Stimulated activated naive CD4-positive, alpha-beta T cell treated with Interleukin-2 at 50 U/mL for 16 hours (primary cell): ENCODE data around the gene XRN1.
"Not testable (repeated sequence)": the region's sequence is repeated elsewhere in the genome, so short reads cannot be mapped to it uniquely, and the experiment has no call there.

Experiments
- DNase-seq: peaks from one replicate; lab custom pipeline; 2025; lab: John Stamatoyannopoulos, UW

XRN1 gene, protein sequence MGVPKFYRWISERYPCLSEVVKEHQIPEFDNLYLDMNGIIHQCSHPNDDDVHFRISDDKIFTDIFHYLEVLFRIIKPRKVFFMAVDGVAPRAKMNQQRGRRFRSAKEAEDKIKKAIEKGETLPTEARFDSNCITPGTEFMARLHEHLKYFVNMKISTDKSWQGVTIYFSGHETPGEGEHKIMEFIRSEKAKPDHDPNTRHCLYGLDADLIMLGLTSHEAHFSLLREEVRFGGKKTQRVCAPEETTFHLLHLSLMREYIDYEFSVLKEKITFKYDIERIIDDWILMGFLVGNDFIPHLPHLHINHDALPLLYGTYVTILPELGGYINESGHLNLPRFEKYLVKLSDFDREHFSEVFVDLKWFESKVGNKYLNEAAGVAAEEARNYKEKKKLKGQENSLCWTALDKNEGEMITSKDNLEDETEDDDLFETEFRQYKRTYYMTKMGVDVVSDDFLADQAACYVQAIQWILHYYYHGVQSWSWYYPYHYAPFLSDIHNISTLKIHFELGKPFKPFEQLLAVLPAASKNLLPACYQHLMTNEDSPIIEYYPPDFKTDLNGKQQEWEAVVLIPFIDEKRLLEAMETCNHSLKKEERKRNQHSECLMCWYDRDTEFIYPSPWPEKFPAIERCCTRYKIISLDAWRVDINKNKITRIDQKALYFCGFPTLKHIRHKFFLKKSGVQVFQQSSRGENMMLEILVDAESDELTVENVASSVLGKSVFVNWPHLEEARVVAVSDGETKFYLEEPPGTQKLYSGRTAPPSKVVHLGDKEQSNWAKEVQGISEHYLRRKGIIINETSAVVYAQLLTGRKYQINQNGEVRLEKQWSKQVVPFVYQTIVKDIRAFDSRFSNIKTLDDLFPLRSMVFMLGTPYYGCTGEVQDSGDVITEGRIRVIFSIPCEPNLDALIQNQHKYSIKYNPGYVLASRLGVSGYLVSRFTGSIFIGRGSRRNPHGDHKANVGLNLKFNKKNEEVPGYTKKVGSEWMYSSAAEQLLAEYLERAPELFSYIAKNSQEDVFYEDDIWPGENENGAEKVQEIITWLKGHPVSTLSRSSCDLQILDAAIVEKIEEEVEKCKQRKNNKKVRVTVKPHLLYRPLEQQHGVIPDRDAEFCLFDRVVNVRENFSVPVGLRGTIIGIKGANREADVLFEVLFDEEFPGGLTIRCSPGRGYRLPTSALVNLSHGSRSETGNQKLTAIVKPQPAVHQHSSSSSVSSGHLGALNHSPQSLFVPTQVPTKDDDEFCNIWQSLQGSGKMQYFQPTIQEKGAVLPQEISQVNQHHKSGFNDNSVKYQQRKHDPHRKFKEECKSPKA (N-terminal part only)

DNA sequence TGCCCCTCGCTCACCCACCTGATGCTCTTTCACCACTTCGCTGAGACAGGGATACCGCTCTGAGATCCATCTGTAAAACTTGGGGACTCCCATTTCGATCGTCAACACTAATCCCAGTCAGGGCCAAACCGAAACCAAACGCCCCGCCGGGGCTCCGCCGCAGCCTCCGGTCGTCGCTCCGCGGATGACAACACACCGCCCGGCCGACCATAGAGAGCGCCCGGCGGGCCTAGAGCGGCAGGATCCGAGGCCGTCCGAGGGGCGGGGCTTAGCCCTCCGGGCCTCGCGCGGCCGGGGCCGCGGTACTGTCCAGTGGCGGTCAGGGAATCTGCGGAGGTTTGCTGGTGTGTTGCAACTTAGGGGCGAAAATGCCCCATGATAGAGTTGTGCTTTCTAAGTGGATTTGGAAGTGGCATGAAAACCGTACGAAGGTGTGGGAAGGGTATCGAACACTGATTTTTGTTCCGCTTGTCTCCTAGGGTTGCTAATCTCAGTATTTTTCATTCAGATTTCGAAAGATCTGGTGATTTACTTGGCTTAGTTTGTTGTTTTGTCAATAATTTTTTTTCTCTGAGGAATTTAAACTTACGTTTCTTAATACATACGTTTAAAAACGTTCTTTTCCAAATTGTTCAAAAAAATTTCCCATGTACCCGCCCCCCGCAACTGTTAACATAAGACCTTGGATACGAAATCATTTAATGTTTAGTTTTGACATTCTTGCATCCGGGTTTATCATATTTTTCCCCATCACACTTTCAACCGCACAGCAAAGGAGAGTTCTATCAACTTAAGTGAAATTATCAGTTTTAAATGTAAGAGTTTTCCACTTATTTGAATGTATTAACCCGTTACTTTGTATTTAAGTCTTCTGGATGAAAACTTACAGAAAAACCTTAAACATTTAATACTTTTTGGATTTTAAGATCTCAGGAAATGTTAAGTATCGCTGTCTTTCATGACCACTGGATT, at the start of gene XRN1:
XRN1 (minus strand) TSS at position 186 of the 972 bp plus-strand sequence; CDS start at position 93, 93 bp downstream.
- DNase-seq: peak; percentile 94

- DNase-seq: no peak
Measured at GRCh38 chr3:142495103-142495502, 47.3 kb upstream of the XRN1 start.

DNA sequence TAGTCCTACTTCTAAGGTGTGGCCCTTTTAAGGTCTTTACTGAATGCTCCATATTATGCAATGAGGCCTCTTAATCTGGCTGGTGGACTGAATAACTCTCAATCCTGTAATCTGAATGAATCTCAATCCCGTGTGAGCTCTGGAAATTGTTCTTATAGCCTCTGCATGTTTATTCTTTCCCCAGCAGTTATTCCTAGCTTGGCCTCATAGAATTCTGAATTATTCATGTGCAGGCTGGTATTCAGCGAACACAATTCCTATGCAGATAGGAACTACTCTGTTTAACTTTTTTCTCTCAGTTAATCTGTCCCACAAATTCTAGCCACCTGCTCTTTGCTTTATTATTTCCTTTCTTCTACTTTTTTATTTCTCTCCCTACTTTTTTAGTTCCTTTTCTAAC, 44.3 kb upstream of the XRN1 start:
- DNase-seq: no peak

DNA sequence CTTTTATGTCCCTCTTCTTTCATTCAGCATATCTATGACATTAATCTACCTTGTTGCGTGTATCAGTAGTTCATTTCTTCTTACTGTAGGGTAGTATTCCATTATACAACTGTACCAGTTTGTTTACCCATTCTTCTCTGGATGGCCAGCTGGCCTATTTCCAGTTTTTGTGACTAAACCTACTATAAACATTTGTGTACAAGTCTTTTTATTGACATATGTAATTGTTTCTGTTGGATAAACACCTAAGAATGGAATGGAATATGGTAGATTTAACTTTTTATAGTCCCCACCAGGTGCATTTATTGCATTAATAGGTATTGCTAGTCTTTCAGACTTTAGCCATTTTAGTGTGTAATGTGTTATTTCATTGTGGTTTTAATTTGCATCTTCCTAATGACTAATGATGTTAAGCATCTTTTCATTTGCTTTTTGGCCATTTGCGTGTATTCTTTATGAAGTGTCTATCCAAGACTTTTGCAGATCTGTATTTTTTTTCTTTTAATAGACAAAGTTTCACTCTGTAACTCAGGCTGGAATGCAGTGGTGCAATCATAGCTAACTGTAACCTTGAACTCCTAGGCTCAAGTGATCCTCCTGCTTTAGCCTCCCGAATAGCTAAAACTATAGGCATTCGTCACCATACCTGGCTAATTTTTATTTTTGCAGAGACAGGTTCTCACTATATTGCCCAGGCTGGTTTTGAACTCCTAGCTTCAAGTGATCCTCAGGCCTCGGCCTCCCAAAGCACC, 41.9 kb upstream of the XRN1 start:
- no peak for DNase-seq

DNA sequence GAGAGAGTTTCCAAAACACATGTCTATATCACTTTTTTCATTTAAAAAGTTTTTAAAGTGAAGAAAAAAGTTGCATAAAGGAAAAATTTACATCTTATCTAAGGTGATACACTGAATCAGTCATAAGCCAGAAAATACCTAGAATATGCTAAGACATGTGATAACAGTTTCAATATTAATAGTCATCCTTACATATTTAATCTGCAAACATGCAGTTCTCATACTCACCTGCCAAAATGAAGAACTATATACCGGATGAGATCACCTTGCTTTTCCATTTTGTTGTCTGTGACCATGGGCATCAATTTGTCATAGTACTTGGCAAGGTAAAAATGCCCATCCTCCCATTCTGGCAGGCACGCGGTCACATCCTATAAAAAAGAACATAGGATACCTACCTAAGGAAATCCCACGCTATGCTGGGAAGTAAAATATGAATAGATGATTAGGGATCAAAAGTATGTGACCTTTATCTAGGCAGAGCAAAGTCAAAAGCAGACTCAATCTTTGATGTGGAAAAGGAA, 37.1 kb upstream of the XRN1 start:
- DNase-seq: no peak

- DNase-seq: no peak
Measured at GRCh38 chr3:142481196-142481595, 33.4 kb upstream of the XRN1 start.

DNA sequence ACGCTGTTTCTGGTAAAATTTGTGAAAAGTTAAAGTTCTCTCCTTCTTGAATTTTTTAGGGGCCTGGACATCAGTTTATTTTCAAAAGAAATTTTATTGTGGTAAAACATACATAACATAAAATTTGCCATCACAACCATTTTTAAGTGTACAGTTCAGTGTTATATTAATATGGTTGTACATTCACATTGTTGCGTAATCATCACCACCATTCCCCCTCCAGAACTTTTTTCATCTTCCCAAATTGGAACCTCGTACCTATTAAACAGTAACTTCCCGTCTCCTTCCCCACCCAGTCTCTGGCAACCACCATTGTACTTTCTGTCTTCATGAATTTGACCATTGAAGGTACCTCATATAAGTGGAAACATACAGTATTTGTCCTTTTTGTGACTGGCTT, 23.0 kb upstream of the XRN1 start:
- no peak for DNase-seq

- DNase-seq: no peak
Measured at GRCh38 chr3:142468456-142468855, 20.6 kb upstream of the XRN1 start.

DNA sequence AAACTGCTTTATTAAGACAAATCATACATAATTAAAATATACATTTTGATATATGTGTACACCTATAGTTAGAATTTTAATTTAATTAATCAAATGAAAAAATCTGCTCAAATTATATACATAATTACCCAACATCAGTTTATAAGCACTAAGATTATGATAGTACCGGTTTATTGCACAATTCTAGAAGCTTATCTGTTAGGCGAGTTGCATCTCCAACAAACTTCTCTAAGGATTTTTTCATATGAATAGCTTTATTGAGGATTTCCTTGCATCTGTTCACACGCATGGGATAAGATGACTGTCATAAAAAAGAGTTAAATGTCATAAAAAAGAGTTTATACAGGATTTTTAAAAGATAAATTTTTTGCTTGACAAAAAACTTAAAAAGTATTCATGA, 19.9 kb upstream of the XRN1 start:
- DNase-seq: no peak

DNA sequence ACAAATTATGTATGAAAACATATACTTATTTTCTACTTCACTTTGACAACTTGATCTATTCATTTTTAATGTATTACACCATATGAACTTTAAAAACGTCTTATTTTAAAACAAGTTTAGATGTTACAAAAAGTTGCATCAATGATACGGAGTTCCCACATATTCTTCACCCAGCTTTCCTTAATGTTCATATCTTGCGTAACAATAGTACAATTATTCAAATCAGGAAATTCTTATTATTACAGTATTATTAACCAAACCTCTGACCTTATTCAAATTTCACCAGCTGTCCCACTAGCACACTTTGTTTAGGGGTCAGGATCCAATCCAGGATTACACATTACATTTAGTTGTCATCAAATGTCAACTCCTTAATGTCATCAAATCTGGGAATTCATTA, 12.9 kb upstream of the XRN1 start:
- DNase-seq: no peak

- DNase-seq: no peak
Measured at GRCh38 chr3:142459929-142460328, 12.1 kb upstream of the XRN1 start.

DNA sequence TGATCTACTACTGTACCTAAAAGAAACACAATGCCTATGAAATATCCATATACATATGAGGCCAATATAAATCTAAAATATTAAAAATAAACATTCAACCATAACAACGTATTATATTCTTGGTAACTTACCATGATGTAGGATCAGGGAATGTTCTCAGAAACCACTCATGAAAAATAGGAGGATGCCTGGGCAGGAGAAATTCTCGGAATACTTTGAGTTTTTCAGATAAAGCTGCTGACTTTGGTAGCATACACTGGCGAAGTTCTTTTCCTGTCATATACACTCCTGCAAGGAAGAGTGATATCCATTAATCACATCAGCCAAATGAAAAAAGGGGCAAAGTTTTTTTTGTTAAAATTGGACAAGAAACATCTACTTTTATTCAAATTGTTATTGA, 11.3 kb upstream of the XRN1 start:
- no peak for DNase-seq

- DNase-seq: no peak
Measured at GRCh38 chr3:142450881-142451280, 3.0 kb upstream of the XRN1 start.

DNA sequence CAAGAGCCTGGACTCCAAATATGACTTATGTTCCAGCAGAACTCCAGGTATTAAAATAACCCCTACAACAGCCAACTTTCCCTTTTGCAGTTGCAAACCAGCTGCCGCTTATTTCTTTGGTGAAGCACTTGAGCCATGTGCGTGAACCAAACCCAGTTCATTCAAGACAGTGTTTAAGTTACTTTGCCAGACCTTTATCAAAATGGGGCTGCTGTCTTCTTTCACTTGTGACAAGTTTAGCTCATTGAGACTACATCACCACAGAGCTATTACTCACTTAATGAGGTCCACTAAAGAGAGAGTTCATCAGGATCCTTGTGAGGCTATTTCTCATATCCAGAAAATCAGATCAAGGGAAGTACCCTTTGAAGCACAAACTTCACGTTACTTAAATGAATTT, 2.4 kb upstream of the XRN1 start:
- DNase-seq: no peak

- DNase-seq: peak; percentile 44
Measured at GRCh38 chr3:142447301-142447851, 461 bp downstream of the XRN1 start.

DNA sequence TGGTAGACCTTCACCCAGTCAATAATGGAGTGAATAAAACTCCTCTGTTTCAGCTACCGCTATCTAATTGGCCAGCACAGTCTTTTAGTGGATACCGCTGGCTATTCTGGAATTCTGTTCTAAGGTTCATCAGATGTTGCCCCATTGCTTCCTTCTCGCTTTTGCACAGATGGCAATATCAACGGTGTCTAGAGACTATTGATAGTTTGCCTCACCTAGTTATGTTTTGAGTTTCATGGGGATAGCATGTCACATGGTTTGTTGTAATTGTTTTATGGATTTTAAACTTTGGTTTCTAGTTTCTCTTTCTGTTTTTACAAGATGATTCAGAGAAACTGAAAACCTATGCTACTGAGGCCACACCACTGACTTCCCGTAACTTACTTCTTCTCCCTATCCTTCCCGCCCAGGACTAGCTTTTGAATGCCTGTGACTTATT, 2.0 kb downstream of the XRN1 start:
- DNase-seq: peak; percentile 0

DNA sequence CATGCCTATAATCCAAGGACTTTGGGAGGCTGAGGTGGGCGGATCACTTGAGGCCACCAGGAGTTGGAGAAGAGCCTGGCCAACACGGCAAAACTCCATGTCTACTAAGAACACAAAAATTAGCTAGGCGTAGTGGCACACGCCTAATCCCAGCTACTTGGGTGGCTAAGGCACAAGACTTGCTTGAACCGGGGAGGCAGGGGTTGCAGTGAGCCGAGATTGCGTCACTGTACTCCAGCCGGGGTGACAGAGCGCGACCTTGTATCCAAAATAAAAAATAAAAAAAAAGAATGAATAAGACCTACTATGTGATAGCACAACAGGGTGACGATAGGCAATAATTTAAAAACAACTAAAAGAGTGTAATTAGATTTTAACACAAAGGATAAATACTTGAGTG, 3.5 kb downstream of the XRN1 start:
- DNase-seq: no peak

DNA sequence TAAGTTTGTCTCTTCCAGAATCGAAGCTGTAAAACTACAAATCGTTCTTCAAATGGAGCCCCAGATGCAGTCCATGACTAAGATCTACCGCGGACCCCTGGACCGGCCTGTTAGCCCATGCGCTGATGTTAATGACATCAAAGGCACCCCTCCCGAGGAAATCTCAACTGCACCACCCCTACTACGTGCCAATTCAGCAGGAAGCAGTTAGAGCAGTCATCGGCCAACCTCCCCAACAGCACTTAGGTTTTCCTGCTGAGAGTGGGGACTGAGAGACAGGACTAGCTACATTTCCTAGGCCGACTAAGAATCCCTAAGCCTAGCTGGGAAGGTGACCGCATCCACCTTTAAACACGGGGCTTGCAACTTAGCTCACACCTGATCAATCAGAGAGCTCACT, 4.8 kb downstream of the XRN1 start:
- DNase-seq: not testable (repeated sequence)

DNA sequence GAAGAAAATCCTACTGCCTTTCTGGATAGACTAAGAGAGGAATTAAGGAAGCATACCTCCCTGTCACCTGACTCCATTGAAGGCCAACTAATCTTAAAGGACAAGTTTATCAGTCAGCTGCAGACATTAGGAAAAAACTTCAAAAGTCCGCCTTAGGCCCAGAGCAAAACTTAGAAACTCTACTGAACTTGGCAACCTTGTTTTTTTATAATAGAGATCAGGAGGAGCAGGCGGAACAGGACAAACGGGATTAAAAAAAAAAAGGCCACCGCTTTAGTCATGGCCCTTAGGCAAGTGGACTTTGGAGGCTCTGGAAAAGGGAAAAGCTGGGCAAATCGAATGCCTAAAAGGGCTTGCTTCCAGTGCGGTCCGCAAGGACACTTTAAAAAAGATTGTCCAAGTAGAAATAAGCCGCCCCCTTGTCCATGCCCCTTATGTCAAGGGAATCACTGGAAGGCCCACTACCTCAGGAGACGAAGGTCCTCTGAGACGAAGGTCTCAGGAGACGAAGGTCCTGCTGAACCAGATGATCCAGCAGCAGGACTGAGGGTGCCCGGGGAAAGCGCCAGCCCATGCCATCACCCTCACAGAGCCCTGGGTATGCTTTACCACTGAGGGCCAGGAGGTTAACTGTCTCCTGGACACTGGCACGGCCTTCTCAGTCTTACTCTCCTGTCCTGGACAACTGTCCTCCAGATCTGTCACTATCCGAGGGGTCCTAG, 8.2 kb downstream of the XRN1 start:
- not testable (repeated sequence) for DNase-seq
